ENCODE results near the gene CDK13.

DNA sequence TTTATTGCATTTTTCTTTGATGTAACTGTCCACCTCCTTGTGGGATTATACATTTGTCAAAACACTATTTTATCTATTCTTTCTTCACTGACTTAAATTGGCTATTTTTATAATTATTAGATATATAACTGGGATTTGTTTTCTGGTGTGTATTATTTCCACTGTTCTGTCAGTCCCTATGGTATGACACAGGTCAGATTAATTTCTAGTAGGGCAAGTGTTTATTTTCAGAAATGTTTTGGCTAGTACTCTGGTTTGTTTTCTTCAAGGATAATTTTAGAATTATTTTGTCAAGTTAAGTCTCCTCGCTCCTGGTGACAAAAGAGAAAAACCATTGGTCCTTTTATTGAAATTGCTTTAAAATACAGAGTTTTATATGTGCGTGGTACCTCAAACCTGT lies 93.1 kb downstream of the CDK13 start:
- TF ChIP-seq, protein P1, sequence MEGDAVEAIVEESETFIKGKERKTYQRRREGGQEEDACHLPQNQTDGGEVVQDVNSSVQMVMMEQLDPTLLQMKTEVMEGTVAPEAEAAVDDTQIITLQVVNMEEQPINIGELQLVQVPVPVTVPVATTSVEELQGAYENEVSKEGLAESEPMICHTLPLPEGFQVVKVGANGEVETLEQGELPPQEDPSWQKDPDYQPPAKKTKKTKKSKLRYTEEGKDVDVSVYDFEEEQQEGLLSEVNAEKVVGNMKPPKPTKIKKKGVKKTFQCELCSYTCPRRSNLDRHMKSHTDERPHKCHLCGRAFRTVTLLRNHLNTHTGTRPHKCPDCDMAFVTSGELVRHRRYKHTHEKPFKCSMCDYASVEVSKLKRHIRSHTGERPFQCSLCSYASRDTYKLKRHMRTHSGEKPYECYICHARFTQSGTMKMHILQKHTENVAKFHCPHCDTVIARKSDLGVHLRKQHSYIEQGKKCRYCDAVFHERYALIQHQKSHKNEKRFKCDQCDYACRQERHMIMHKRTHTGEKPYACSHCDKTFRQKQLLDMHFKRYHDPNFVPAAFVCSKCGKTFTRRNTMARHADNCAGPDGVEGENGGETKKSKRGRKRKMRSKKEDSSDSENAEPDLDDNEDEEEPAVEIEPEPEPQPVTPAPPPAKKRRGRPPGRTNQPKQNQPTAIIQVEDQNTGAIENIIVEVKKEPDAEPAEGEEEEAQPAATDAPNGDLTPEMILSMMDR (IDR thresholded peaks at IDR 0.05) = no peak
- TF ChIP-seq POLR2A (IDR thresholded peaks at IDR 0.05) = no peak

All from uterus (tissue), 2 donors.